ENCODE data around the gene AKR1B1.
A peak's percentile ranks its signal among the peaks of the same experiment; 100 is the strongest.
"Not testable (repeated sequence)": the region's sequence is repeated elsewhere in the genome, so short reads cannot be mapped to it uniquely, and the experiment has no call there.

The AKR1B1 gene

DNA sequence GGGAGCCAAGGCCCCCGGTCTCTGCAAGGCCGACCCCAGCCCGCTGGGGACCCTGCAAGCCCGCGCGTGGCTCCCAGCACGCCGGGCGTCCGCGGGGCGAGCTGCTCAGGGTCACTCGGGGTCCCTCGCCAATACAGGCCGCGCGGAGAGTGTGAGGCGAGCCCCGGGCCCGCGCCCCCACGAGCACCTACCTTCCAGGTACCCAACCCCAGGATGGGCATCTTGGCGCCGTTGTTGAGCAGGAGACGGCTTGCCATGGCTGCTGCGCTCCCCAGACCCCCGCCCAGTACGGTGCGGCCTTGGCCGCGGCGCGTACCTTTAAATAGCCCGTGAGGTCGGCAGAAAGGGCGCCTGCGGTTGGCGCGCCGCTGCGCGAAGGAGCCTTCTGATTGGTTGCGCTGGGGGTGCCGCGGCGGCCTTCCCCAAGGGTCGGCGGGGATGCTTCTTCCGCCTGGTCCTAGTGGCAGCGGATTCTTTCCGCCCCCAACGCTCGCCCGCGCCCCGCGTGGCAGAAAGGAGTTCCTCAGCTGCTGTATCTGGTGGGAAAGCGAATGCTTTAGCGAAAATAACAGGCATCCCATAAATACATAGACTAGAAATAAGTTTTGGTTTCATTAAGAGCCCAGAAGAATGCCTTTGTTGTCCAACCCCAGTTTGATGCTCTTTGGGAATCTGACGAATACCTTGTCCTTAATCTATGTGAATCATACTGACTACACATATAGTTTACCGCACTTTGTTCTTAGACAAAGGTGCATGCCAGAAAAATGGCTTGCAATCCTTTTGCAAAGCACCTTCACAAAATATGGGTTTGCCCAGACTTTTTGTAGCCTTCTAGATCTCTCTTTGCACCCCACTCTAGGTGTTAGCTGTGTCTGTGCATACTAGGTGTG lies at the start of gene AKR1B1:
Gene AKR1B1, minus strand, starts transcription at position 295 of the 893 bp plus-strand sequence. Its CDS starts 38 bp downstream, at position 257.
- DNase-seq: peak; percentile 92

DNA sequence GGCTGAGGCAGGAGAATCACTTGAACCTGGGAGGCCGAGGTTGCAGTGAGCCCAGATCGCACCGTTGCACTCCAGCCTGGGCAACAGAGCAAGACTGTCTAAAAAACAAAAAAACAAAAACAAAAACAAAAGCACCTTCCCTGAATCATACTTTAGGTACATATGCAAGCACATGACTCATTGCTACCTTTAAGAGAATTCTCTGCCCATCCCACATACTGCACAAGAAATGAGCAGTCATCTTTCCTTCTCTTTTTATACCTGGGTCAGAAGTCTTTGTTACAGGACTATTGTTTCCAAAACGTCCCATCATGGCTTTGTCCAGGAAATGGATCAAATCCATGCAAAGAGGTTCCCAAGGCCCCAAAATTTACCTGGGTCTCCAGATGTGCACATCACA lies 47.0 kb upstream of the AKR1B1 start:
- no peak for DNase-seq

- DNase-seq: no peak
These were observed 45.8 kb upstream of the AKR1B1 start for GRCh38 chr7:134504660-134505164.

- DNase-seq: no peak
These were observed 43.8 kb upstream of the AKR1B1 start for GRCh38 chr7:134502463-134503371.

DNA sequence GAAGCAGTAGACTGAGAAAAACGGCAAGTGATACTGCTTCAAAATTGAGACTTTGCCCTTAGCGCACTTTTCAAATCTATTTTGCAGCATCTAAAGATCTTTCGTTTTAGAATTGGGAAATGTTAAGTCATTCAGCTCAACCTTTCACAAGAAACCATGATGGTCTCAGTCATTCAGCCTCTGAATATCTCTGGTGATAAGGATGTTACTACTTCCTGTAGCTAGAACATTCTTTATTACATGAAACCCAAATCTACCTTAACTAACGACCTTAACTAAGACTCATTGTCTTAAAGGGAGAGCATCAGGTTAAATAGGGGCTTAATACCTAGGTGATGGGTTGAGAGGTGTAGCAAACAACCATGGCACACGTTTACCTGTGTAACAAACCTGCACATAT lies 42.1 kb upstream of the AKR1B1 start:
- DNase-seq: no peak

DNA sequence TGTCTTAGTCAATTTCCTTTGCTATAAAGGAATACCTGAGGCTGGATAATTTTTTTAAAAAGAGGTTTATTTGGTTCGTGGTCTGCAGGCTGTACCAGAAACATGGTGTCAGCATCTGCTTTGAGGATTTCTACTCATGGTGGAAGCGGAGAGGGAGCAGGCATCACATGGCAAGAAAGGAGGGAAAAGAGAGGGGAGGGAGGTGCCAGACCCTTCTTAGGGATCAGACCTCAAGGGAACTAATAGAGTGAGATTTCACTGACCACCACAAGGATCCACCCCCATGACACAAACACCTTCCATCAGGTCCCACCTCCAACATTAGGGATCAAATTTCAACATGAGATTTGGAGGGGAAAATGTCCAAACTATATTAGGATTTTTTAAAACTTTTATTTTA lies 41.5 kb upstream of the AKR1B1 start:
- no peak for DNase-seq

DNA sequence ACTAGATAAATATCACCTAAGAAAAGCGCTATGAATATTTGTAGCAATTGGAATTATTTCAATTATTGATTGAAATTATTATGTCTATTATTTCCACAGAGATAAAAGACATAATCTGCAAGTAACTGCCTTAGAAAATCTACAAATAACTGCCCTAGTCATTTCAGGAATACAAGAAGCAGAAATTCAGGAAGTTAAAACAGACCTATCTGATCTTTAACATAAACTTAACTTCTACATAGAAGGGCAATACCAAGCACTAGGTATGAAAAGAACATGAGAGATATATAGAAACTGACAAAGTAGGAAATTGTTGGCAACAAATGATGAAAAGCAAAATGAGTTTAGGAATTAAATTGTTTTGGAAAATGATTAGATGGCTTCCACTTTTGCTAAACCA lies 36.6 kb upstream of the AKR1B1 start:
- DNase-seq: no peak

- DNase-seq: no peak
These were observed 34.2 kb upstream of the AKR1B1 start for GRCh38 chr7:134493091-134493490.

GRCh38 chr7:134487721-134488120 lies 28.8 kb upstream of the AKR1B1 start:
- DNase-seq: not testable (repeated sequence)

GRCh38 chr7:134485203-134485602 lies 26.3 kb upstream of the AKR1B1 start:
- no peak for DNase-seq

GRCh38 chr7:134483296-134483695 lies 24.4 kb upstream of the AKR1B1 start:
- no peak for DNase-seq

- DNase-seq: no peak
These were observed 24.0 kb upstream of the AKR1B1 start for GRCh38 chr7:134482858-134483257.

- no peak for DNase-seq
These were observed 22.3 kb upstream of the AKR1B1 start for GRCh38 chr7:134481167-134481566.

DNA sequence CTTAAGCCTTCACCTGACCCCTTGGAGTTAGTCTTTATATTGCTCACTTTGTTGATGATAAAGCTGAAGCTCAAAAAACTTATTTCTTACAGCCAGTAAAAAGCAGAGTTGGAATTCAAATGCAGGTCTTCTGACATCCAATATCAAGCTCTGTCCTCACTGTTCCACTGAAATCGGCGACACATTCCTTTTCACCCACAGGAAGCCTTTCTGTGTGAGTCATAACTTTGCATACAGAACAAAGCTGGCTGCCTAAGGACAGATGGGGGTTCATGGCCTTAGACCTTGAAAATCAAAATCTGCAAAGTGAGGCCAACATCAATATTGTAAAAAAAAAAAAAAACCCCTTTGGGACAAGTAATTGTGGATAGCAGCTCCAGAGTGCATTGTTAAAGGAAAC lies 21.8 kb upstream of the AKR1B1 start:
- peak; percentile 79 for DNase-seq

GRCh38 chr7:134480202-134480601 lies 21.3 kb upstream of the AKR1B1 start:
- no peak for DNase-seq

GRCh38 chr7:134478707-134479106 lies 19.8 kb upstream of the AKR1B1 start:
- DNase-seq: no peak

DNA sequence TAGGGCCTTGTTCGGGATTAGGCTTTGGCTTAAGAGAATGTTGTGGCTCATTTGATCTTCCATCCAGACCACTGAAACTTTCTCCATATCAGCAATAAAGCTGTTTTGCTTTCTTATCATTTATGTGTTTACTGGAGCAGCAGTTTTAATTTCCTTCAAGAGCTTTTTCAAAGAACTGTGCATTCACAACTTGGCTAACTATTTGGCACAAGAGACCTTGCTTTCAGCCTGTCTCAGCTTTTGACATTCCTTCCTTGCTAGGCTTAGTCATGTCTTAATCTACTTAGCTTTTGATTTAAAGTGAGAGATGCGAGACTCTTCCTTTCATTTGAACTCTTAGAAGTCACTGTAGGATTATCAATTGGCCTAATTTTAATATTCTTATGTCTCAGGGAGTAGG lies 19.1 kb upstream of the AKR1B1 start:
- DNase-seq: no peak

- DNase-seq: no peak
These were observed 17.1 kb upstream of the AKR1B1 start for GRCh38 chr7:134476044-134476443.

GRCh38 chr7:134474828-134475227 lies 15.9 kb upstream of the AKR1B1 start:
- no peak for DNase-seq

DNA sequence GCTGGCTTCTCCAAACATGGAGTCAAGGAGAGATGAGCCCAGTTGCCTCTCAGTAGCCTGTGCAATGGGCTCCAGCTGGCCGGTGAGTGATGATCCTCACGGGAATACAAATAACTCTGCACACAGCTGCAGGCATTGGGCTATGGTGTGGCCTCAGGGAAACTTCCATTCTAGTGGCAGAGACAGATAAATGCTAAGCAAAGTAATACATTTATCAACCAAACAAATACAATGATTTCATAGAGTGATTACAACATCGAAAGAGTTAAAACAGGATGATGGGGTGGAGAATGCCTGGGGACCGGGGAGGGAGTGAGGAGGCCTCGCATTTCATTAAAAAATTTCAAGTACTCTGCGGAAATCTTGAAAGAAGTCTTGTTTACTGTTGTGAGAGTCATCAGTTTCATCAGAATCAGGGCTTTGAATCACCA lies 15.0 kb upstream of the AKR1B1 start:
- peak; percentile 13 for DNase-seq

DNA sequence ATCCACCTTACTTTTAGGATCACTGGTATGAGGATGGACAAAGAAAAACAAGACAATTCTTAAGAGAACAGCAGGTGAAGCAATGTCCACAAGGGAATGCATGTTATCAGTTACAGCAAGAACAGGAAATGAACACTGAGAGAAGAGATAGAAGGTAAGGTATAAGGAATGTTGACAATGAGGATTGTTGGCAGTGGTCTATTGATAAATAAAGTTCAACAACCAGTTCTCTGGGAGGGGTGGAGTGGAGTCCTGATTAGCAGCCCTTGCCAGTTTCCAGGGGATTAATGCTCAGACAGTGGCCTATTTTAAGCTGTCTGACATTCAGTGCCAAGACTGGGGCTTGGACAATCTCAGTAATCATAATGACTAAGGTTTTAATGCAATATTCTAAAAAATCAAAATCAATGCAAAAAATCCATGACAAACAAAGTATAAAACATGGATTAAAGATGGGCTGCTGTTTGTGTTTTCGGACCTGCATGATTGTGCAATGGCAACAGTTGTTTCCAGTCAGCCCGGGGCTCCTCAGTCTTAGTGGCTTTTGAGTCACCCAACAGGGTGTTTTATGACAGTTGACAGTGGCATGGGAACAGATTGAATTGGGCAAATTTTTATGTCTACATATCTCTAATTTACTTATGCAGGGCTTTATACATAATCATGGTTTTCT lies 13.8 kb upstream of the AKR1B1 start:
- no peak for DNase-seq

- DNase-seq: peak; percentile 54
These were observed 12.0 kb upstream of the AKR1B1 start for GRCh38 chr7:134470864-134471263.

DNA sequence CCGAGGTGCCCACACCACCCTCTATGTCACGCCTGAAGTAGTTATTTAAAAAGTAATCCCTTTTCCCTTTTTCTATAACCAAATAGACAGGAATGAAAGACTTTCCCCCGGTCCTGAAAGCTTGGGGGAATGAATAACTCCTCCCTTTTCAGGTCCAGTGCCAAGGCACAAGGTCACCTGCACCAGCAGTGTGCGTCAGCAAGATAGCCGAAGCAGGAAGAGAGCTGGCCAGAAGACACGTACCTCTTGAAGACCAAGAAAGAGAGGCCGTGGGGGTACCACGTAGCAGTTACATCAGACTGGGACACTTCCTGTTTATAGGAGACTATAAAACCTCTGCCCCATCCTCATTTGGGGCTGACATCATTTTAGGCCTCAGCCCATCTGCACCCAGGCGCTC lies 10.7 kb upstream of the AKR1B1 start:
- no peak for DNase-seq

Data from fibroblast of skin of right biceps (primary cell).